ENCODE results near the gene FILIP1.

The FILIP1 gene

GRCh38 chr6:75283907-75284631, 209.5 kb downstream of the FILIP1 start:
- Histone ChIP-seq H3K9me3 (ENCODE audit: control insufficient read depth in 5 of 5, low read length in 5 of 5) (no peaks in the 10 kb centered on the region), H3K4me3 (ENCODE audit: low read depth in 1 of 5, low read length in 5 of 5) (peak overlapping the region; percentile 94 to 99 (median 98)), H3K27ac (ENCODE audit: low read depth, low read length) (peak overlapping the region; percentile 88), H3K36me3 (ENCODE audit: control insufficient read depth in 5 of 5, insufficient read depth in 5 of 5, low read length in 5 of 5) (no peaks in the 10 kb centered on the region), H3K27me3 (ENCODE audit: control insufficient read depth in 5 of 5, insufficient read depth in 4 of 5, low read length in 5 of 5) (no peaks in the 10 kb centered on the region), H3K4me1 (ENCODE audit: control insufficient read depth in 5 of 5, insufficient read depth in 5 of 5, low read length in 5 of 5) (peaks cover 0 to 56% (median 35%) of the 10 kb centered on the region in 5 donors), H3K9ac (ENCODE audit: low read length in 5 of 5) (peak overlapping the region; percentile 87 to 98 (median 90))

DNA sequence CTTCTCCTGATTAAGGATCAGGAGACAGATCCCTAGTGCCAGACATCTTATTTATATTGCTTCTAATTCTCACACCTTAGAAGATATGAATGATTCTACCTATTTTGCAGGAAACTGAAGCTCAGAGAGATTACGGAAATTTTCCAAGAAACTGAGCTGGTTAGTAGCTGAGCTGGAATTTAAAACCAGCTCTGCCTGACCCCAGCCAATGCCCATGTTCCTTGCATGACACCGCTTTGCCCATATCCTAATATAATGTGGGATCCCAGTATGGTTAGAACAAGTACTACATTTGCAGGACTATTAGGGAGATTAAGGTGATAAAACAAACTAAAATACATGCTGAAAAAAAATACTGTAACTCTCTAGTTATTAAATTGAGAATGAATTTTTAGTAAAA, 210.9 kb downstream of the FILIP1 start:
- Histone ChIP-seq H3K4me1 (ENCODE audit: control insufficient read depth in 5 of 5, insufficient read depth in 5 of 5, low read length in 5 of 5) (peaks cover 0 to 64% (median 43%) of the 10 kb centered on the region in 5 donors), H3K9me3 (ENCODE audit: control insufficient read depth in 5 of 5, low read length in 5 of 5) (no peaks in the 10 kb centered on the region), H3K27me3 (ENCODE audit: control insufficient read depth in 5 of 5, insufficient read depth in 4 of 5, low read length in 5 of 5) (no peaks in the 10 kb centered on the region), H3K36me3 (ENCODE audit: control insufficient read depth in 5 of 5, insufficient read depth in 5 of 5, low read length in 5 of 5) (no peaks in the 10 kb centered on the region), H3K4me3 (ENCODE audit: low read depth in 1 of 5, low read length in 5 of 5) (peak overlapping the region; percentile 30 to 98 (median 94)), H3K9ac (ENCODE audit: low read length in 5 of 5) (peak overlapping the region in 4 of 5 donors; percentile 90 to 98 (median 94)), H3K27ac (ENCODE audit: low read depth, low read length) (no peak overlapping the region)

GRCh38 chr6:75281653-75282052, 211.9 kb downstream of the FILIP1 start:
- Histone ChIP-seq H3K36me3 (ENCODE audit: control insufficient read depth in 5 of 5, insufficient read depth in 5 of 5, low read length in 5 of 5) (no peaks in the 10 kb centered on the region), H3K4me1 (ENCODE audit: control insufficient read depth in 5 of 5, insufficient read depth in 5 of 5, low read length in 5 of 5) (peaks cover 0 to 66% (median 43%) of the 10 kb centered on the region in 5 donors), H3K9me3 (ENCODE audit: control insufficient read depth in 5 of 5, low read length in 5 of 5) (no peaks in the 10 kb centered on the region), H3K27ac (ENCODE audit: low read depth, low read length) (no peak overlapping the region), H3K4me3 (ENCODE audit: low read depth in 1 of 5, low read length in 5 of 5) (no peak overlapping the region), H3K27me3 (ENCODE audit: control insufficient read depth in 5 of 5, insufficient read depth in 4 of 5, low read length in 5 of 5) (no peaks in the 10 kb centered on the region), H3K9ac (ENCODE audit: low read length in 5 of 5) (peak overlapping the region in 3 of 5 donors; percentile 52 to 90 (median 90))

DNA sequence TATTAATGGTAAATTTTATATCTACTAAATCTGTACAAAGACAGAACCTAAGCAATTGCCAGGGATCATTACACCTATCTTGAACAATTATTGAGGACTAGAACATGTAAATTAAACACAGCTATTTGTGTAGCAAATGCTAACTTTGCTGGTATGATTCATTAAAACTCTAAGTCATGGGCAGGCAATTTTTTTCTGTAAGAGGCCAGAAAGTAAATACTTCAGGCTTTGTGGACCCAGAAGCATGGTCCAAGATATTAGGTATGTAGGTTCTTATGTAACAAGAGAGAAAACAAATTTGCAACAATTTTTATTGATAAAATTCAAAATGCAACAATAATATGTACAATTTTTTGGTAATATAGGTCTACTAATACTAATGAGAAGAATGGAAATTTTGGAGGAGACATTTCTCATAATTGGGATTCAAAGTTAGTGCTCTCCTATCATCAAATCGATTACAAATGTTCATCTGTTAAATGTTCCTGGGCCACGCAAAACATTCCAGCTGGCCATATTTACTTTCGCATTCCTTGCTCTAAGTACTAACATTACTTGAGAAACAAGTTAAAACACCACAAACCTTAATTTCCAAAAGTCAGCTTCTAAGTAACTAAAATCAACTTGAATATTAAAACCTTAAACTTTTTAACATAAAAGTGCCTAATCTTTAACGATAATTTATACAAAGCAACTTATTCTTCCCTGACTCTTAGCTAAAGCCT, 213.3 kb downstream of the FILIP1 start:
- Histone ChIP-seq H3K27ac (ENCODE audit: low read depth, low read length) (no peak overlapping the region), H3K27me3 (ENCODE audit: control insufficient read depth in 5 of 5, insufficient read depth in 4 of 5, low read length in 5 of 5) (no peaks in the 10 kb centered on the region), H3K9ac (ENCODE audit: low read length in 5 of 5) (peak overlapping the region in 3 of 5 donors; percentile 7 to 64 (median 47)), H3K9me3 (ENCODE audit: control insufficient read depth in 5 of 5, low read length in 5 of 5) (no peaks in the 10 kb centered on the region), H3K36me3 (ENCODE audit: control insufficient read depth in 5 of 5, insufficient read depth in 5 of 5, low read length in 5 of 5) (no peaks in the 10 kb centered on the region), H3K4me3 (ENCODE audit: low read depth in 1 of 5, low read length in 5 of 5) (no peak overlapping the region), H3K4me1 (ENCODE audit: control insufficient read depth in 5 of 5, insufficient read depth in 5 of 5, low read length in 5 of 5) (peaks cover 0 to 56% (median 37%) of the 10 kb centered on the region in 5 donors)

GRCh38 chr6:75279418-75279817, 214.2 kb downstream of the FILIP1 start:
- Histone ChIP-seq H3K27ac (ENCODE audit: low read depth, low read length) (no peak overlapping the region), H3K4me1 (ENCODE audit: control insufficient read depth in 5 of 5, insufficient read depth in 5 of 5, low read length in 5 of 5) (peaks cover 0 to 55% (median 36%) of the 10 kb centered on the region in 5 donors), H3K9ac (ENCODE audit: low read length in 5 of 5) (no peak overlapping the region)

GRCh38 chr6:75278474-75279077, 215.0 kb downstream of the FILIP1 start:
- Histone ChIP-seq H3K4me1 (ENCODE audit: control insufficient read depth in 5 of 5, insufficient read depth in 5 of 5, low read length in 5 of 5) (peaks cover 0 to 53% (median 34%) of the 10 kb centered on the region in 5 donors), H3K27ac (ENCODE audit: low read depth, low read length) (no peak overlapping the region), H3K4me3 (ENCODE audit: low read depth in 1 of 5, low read length in 5 of 5) (no peak overlapping the region), H3K27me3 (ENCODE audit: control insufficient read depth in 5 of 5, insufficient read depth in 4 of 5, low read length in 5 of 5) (no peaks in the 10 kb centered on the region), H3K9ac (ENCODE audit: low read length in 5 of 5) (no peak overlapping the region), H3K36me3 (ENCODE audit: control insufficient read depth in 5 of 5, insufficient read depth in 5 of 5, low read length in 5 of 5) (peaks cover 0 to 3% (median 0%) of the 10 kb centered on the region in 5 donors), H3K9me3 (ENCODE audit: control insufficient read depth in 5 of 5, low read length in 5 of 5) (no peaks in the 10 kb centered on the region)

More at GRCh38 chr6:75279418-75279817, 214.2 kb downstream of the FILIP1 start:
- Histone ChIP-seq H3K9me3 (ENCODE audit: control insufficient read depth in 5 of 5, low read length in 5 of 5) (no peaks in the 10 kb centered on the region), H3K27me3 (ENCODE audit: control insufficient read depth in 5 of 5, insufficient read depth in 4 of 5, low read length in 5 of 5) (no peaks in the 10 kb centered on the region), H3K36me3 (ENCODE audit: control insufficient read depth in 5 of 5, insufficient read depth in 5 of 5, low read length in 5 of 5) (no peaks in the 10 kb centered on the region), H3K4me3 (ENCODE audit: low read depth in 1 of 5, low read length in 5 of 5) (no peak overlapping the region)

DNA sequence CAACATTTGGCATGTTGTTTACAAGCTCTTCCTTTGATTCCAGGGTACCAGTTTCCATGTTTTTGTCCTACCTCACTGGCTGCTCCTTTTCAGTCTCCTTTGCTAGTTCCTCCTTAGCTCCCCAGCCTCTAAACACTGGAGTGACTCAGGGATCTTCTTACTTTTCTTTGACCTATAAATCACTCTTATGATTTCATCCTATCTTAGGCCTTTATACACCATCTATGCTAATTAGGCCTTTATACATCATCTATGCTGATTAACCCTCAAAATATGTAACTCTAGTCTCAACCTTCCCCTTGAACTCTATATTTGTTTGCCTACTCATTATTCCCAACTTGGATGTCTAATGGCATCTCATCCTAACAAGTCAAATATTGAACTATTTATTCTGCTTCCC, 218.5 kb downstream of the FILIP1 start:
- Histone ChIP-seq H3K27me3 (ENCODE audit: control insufficient read depth in 5 of 5, insufficient read depth in 4 of 5, low read length in 5 of 5) (no peaks in the 10 kb centered on the region), H3K36me3 (ENCODE audit: control insufficient read depth in 5 of 5, insufficient read depth in 5 of 5, low read length in 5 of 5) (peaks cover 0 to 3% (median 0%) of the 10 kb centered on the region in 5 donors), H3K4me3 (ENCODE audit: low read depth in 1 of 5, low read length in 5 of 5) (no peak overlapping the region), H3K9me3 (ENCODE audit: control insufficient read depth in 5 of 5, low read length in 5 of 5) (peaks cover 0 to 2% (median 0%) of the 10 kb centered on the region in 5 donors), H3K27ac (ENCODE audit: low read depth, low read length) (no peak overlapping the region), H3K9ac (ENCODE audit: low read length in 5 of 5) (no peak overlapping the region), H3K4me1 (ENCODE audit: control insufficient read depth in 5 of 5, insufficient read depth in 5 of 5, low read length in 5 of 5) (peaks cover 0 to 32% (median 21%) of the 10 kb centered on the region in 5 donors)

- H3K36me3 ChIP-seq (ENCODE audit: control insufficient read depth in 5 of 5, insufficient read depth in 5 of 5, low read length in 5 of 5): peaks cover 0 to 3% (median 0%) of the 10 kb centered on the region in 5 donors
- peaks cover 0 to 2% (median 0%) of the 10 kb centered on the region in 5 donors for H3K9me3 ChIP-seq (ENCODE audit: control insufficient read depth in 5 of 5, low read length in 5 of 5)
- no peak overlapping the region for H3K4me3 ChIP-seq (ENCODE audit: low read depth in 1 of 5, low read length in 5 of 5)
- H3K4me1 ChIP-seq (ENCODE audit: control insufficient read depth in 5 of 5, insufficient read depth in 5 of 5, low read length in 5 of 5): peaks cover 0 to 21% (median 14%) of the 10 kb centered on the region in 5 donors
- no peak overlapping the region for H3K9ac ChIP-seq (ENCODE audit: low read length in 5 of 5)
- no peaks in the 10 kb centered on the region for H3K27me3 ChIP-seq (ENCODE audit: control insufficient read depth in 5 of 5, insufficient read depth in 4 of 5, low read length in 5 of 5)
- H3K27ac ChIP-seq (ENCODE audit: low read depth, low read length): no peak overlapping the region
These were observed 220.6 kb downstream of the FILIP1 start for GRCh38 chr6:75273009-75273408.

- Histone ChIP-seq H3K4me3 (ENCODE audit: low read depth in 1 of 5, low read length in 5 of 5) (no peak overlapping the region), H3K36me3 (ENCODE audit: control insufficient read depth in 5 of 5, insufficient read depth in 5 of 5, low read length in 5 of 5) (peaks cover 0 to 3% (median 0%) of the 10 kb centered on the region in 5 donors), H3K27ac (ENCODE audit: low read depth, low read length) (no peak overlapping the region), H3K4me1 (ENCODE audit: control insufficient read depth in 5 of 5, insufficient read depth in 5 of 5, low read length in 5 of 5) (peaks cover 0 to 28% (median 16%) of the 10 kb centered on the region in 5 donors), H3K27me3 (ENCODE audit: control insufficient read depth in 5 of 5, insufficient read depth in 4 of 5, low read length in 5 of 5) (no peaks in the 10 kb centered on the region), H3K9me3 (ENCODE audit: control insufficient read depth in 5 of 5, low read length in 5 of 5) (peaks cover 0 to 2% (median 0%) of the 10 kb centered on the region in 5 donors), H3K9ac (ENCODE audit: low read length in 5 of 5) (no peak overlapping the region)
These were observed 221.3 kb downstream of the FILIP1 start for GRCh38 chr6:75272145-75272840.

Measured in subcutaneous abdominal adipose tissue (tissue), 5 donors.